Neural cell (in vitro differentiated cells): ENCODE data around the gene ABT1. TPM values are rescaled to one million over a fixed set of nuclear protein-coding genes. Genes with fewer than 3 reads are reported as not detected.

ENCODE experiments used
- H2AFZ ChIP-seq: fragments of 200-600, 300-800 bp; sonication (generic), shearing (Covaris generic); 2 replicates; pipeline ENCODE4 v1.6.0; 2014; ENCODE audit warnings: low read depth, mild to moderate bottlenecking, antibody characterized with exemption, low read length, moderate library complexity
- H3F3A ChIP-seq: fragments of 200-600 bp; shearing (Covaris generic); 2 replicates; pipeline ENCODE4 v1.6.1; 2016; ENCODE audit warnings: mild to moderate bottlenecking, moderate library complexity, mixed read lengths, antibody characterized with exemption, low read length; ENCODE audit not compliant: insufficient read depth, poor library complexity, severe bottlenecking
- H3K27ac ChIP-seq: fragments of 200-600, 300-800 bp; sonication (generic), shearing (Covaris generic); 2 replicates; pipeline ENCODE4 v1.5.1; 2014; ENCODE audit warnings: mild to moderate bottlenecking, low read length, moderate library complexity
- H3K27me3 ChIP-seq: fragments of 300-800, 200-600 bp; sonication (generic), shearing (Covaris generic); 2 replicates; pipeline ENCODE4 v1.6.0; 2014; ENCODE audit warnings: mild to moderate bottlenecking, low read depth, low read length, moderate library complexity; ENCODE audit not compliant: insufficient read depth
- H3K36me3 ChIP-seq: fragments of 300-800, 200-600 bp; sonication (generic), shearing (Covaris generic); 2 replicates; pipeline ENCODE4 v1.5.1; 2014; ENCODE audit warnings: mild to moderate bottlenecking, antibody characterized with exemption, low read length, moderate library complexity; ENCODE audit not compliant: insufficient read depth
- H3K4me2 ChIP-seq: fragments of 300-800, 200-600 bp; sonication (generic), shearing (Covaris generic); 2 replicates; pipeline ENCODE4 v1.6.0; 2014; ENCODE audit warnings: mild to moderate bottlenecking, low read length
- H3K4me3 ChIP-seq: fragments of 300-800, 200-600 bp; sonication (generic), shearing (Covaris generic); 2 replicates; pipeline ENCODE4 v1.5.1; 2014; ENCODE audit warnings: mild to moderate bottlenecking, low read length, moderate library complexity
- H3K79me2 ChIP-seq: fragments of 200-600 bp; shearing (Covaris generic); replicated peaks from 2 replicates; pipeline ENCODE4 v1.6.0; 2014; ENCODE audit warnings: mild to moderate bottlenecking, low read length, moderate library complexity; ENCODE audit not compliant: insufficient read depth
- H3K9ac ChIP-seq: fragments of 300-800, 200-600 bp; sonication (generic), shearing (Covaris generic); 2 replicates; pipeline ENCODE4 v1.6.1; 2016; ENCODE audit warnings: mild to moderate bottlenecking, low read length, mixed read lengths
- H3K9me2 ChIP-seq: fragments of 200-600 bp; shearing (Covaris generic); 2 replicates; pipeline ENCODE4 v1.6.1; 2016; ENCODE audit warnings: mild to moderate bottlenecking, low read length, mixed read lengths; ENCODE audit not compliant: insufficient read depth
- H3K9me3 ChIP-seq: fragments of 200-600, 300-800 bp; sonication (generic), shearing (Covaris generic); 2 replicates; pipeline ENCODE4 v1.6.1; 2016; ENCODE audit warnings: mild to moderate bottlenecking, mixed run types, low read length, moderate library complexity, mixed read lengths
- H4K20me1 ChIP-seq: fragments of 200-600 bp; shearing (Covaris generic); 2 replicates; pipeline ENCODE4 v1.6.1; 2016; ENCODE audit warnings: mild to moderate bottlenecking, mixed run types; ENCODE audit not compliant: insufficient read depth
- EP300 ChIP-seq: fragments of 450-650 bp; conservative IDR thresholded peaks from 2 replicates; pipeline ENCODE4 v1.6.1; 2014; ENCODE audit warnings: antibody characterized with exemption, mild to moderate bottlenecking, moderate library complexity; ENCODE audit not compliant: poor library complexity, severe bottlenecking
- MXI1 ChIP-seq: fragments of 450-650 bp; conservative IDR thresholded peaks from 2 replicates; pipeline ENCODE4 v1.6.1; 2014; ENCODE audit warnings: antibody characterized with exemption, mild to moderate bottlenecking; ENCODE audit not compliant: poor library complexity, severe bottlenecking
- POLR2AphosphoS5 ChIP-seq: IDR thresholded peaks from 2 replicates; pipeline ENCODE4 v1.6.1; 2012
- RAD21 ChIP-seq: fragments of 450-650 bp; conservative IDR thresholded peaks from 2 replicates; pipeline ENCODE4 v1.6.1; 2014; ENCODE audit warnings: antibody characterized with exemption, mild to moderate bottlenecking, moderate library complexity
- SMC3 ChIP-seq: fragments of 450-650 bp; conservative IDR thresholded peaks from 2 replicates; pipeline ENCODE4 v1.6.1; 2014; ENCODE audit warnings: antibody characterized with exemption, mild to moderate bottlenecking, moderate library complexity; ENCODE audit not compliant: poor library complexity
- TAF1 ChIP-seq: IDR thresholded peaks from 2 replicates; pipeline ENCODE4 v1.6.1; 2012; ENCODE audit warnings: low read depth
- polyA plus RNA-seq: library from polyadenylated mRNA; depleted of rRNA; stranded (reverse); fragments of >200 nt; gene quantifications from 2 replicates; pipeline ENCODE4 v1.2.3, GENCODE V29; 2014
- TF ChIP-seq, protein P1 (sequence below): IDR thresholded peaks from 2 replicates; pipeline ENCODE4 v1.6.1; 2012; ENCODE audit warnings: borderline replicate concordance
- TF ChIP-seq, protein P2 (sequence below): fragments of 450-650 bp; IDR thresholded peaks from 2 replicates; pipeline ENCODE4 v1.5.1; 2014; ENCODE audit warnings: antibody characterized with exemption, mild to moderate bottlenecking, moderate library complexity; ENCODE audit not compliant: poor library complexity, severe bottlenecking

Gene ABT1
- polyA plus RNA-seq, 1 donor from 2014 or later = 26.1 TPM

- peaks cover 10% of the 10 kb centered on the region for H3K79me2 ChIP-seq
- H3K9ac ChIP-seq = peak overlapping the region; percentile 92
- H3K4me3 ChIP-seq = peak overlapping the region; percentile 85
- H2AFZ ChIP-seq = no peak overlapping the region
- no peaks in the 10 kb centered on the region for H3K9me3 ChIP-seq
- peaks cover 7% of the 10 kb centered on the region for H3F3A ChIP-seq
- H4K20me1 ChIP-seq = no peaks in the 10 kb centered on the region
- TF ChIP-seq SMC3 = no peak
- TF ChIP-seq, protein P1, sequence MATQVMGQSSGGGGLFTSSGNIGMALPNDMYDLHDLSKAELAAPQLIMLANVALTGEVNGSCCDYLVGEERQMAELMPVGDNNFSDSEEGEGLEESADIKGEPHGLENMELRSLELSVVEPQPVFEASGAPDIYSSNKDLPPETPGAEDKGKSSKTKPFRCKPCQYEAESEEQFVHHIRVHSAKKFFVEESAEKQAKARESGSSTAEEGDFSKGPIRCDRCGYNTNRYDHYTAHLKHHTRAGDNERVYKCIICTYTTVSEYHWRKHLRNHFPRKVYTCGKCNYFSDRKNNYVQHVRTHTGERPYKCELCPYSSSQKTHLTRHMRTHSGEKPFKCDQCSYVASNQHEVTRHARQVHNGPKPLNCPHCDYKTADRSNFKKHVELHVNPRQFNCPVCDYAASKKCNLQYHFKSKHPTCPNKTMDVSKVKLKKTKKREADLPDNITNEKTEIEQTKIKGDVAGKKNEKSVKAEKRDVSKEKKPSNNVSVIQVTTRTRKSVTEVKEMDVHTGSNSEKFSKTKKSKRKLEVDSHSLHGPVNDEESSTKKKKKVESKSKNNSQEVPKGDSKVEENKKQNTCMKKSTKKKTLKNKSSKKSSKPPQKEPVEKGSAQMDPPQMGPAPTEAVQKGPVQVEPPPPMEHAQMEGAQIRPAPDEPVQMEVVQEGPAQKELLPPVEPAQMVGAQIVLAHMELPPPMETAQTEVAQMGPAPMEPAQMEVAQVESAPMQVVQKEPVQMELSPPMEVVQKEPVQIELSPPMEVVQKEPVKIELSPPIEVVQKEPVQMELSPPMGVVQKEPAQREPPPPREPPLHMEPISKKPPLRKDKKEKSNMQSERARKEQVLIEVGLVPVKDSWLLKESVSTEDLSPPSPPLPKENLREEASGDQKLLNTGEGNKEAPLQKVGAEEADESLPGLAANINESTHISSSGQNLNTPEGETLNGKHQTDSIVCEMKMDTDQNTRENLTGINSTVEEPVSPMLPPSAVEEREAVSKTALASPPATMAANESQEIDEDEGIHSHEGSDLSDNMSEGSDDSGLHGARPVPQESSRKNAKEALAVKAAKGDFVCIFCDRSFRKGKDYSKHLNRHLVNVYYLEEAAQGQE = no peak
- TF ChIP-seq POLR2AphosphoS5 = no peak
- TF ChIP-seq MXI1 = no peak
- no peak for TF ChIP-seq RAD21
- no peak for TF ChIP-seq TAF1
- TF ChIP-seq, protein P2, sequence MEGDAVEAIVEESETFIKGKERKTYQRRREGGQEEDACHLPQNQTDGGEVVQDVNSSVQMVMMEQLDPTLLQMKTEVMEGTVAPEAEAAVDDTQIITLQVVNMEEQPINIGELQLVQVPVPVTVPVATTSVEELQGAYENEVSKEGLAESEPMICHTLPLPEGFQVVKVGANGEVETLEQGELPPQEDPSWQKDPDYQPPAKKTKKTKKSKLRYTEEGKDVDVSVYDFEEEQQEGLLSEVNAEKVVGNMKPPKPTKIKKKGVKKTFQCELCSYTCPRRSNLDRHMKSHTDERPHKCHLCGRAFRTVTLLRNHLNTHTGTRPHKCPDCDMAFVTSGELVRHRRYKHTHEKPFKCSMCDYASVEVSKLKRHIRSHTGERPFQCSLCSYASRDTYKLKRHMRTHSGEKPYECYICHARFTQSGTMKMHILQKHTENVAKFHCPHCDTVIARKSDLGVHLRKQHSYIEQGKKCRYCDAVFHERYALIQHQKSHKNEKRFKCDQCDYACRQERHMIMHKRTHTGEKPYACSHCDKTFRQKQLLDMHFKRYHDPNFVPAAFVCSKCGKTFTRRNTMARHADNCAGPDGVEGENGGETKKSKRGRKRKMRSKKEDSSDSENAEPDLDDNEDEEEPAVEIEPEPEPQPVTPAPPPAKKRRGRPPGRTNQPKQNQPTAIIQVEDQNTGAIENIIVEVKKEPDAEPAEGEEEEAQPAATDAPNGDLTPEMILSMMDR = no peak
- TF ChIP-seq EP300 = no peak
- peak overlapping the region; percentile 88 for H3K4me2 ChIP-seq
- peaks cover 27% of the 10 kb centered on the region for H3K27me3 ChIP-seq
- H3K36me3 ChIP-seq = no peaks in the 10 kb centered on the region
- H3K27ac ChIP-seq = no peak overlapping the region
- H3K9me2 ChIP-seq = no peaks in the 10 kb centered on the region
These were observed 1.1 kb downstream of the ABT1 start for GRCh38 chr6:26597821-26598220.

DNA sequence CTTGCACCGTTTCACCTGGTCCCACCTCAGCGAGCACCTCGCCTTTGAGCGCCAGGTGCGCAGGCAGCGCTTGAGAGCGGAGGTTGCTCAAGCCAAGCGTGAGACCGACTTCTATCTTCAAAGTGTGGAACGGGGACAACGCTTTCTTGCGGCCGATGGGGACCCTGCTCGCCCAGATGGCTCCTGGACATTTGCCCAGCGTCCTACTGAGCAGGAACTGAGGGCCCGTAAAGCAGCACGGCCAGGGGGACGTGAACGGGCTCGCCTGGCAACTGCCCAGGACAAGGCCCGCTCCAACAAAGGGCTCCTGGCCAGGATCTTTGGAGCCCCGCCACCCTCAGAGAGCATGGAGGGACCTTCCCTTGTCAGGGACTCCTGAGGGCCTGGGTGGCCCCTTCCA is 1.5 kb downstream of the ABT1 start:
- Histone ChIP-seq H3K4me2 (peak overlapping the region; percentile 88), H3K9me3 (no peaks in the 10 kb centered on the region), H4K20me1 (no peaks in the 10 kb centered on the region), H3K27ac (no peak overlapping the region), H2AFZ (no peak overlapping the region), H3K9me2 (no peaks in the 10 kb centered on the region), H3K79me2 (peaks cover 10% of the 10 kb centered on the region), H3K27me3 (peaks cover 23% of the 10 kb centered on the region), H3K4me3 (peak overlapping the region; percentile 85), H3F3A (peaks cover 7% of the 10 kb centered on the region), H3K9ac (no peak overlapping the region), H3K36me3 (no peaks in the 10 kb centered on the region)
- no peak for TF ChIP-seq POLR2AphosphoS5
- TF ChIP-seq, protein P1 = no peak
